Type B pancreatic cell (in vitro differentiated cells): ENCODE results near the gene APPL2. TPM values are rescaled to one million over a fixed set of nuclear protein-coding genes. Genes with fewer than 3 reads are reported as not detected.
"Not testable (repeated sequence)": the region's sequence is repeated elsewhere in the genome, so short reads cannot be mapped to it uniquely, and the experiment has no call there.

Experiments
- DNase-seq: peaks from one replicate; pipeline ENCODE4 v3.0.0; 2021; ENCODE audit warnings: mixed read lengths; ENCODE audit not compliant: unreplicated experiment; ENCODE audit errors: extremely low spot score
- H3K27ac Mint-ChIP-seq: 2 replicates; pipeline ENCODE4 v1.8.0; 2021; ENCODE audit warnings: mild to moderate bottlenecking, mixed read lengths
- H3K27me3 Mint-ChIP-seq: 2 replicates; pipeline ENCODE4 v1.8.0; 2021; ENCODE audit warnings: mixed read lengths
- H3K36me3 Mint-ChIP-seq: 2 replicates; pipeline ENCODE4 v1.8.0; 2021; ENCODE audit warnings: mixed read lengths
- H3K4me1 Mint-ChIP-seq: one replicate; pipeline ENCODE4 v1.8.0; 2021; ENCODE audit warnings: mixed read lengths; ENCODE audit not compliant: unreplicated experiment
- H3K4me3 Mint-ChIP-seq: 2 replicates; pipeline ENCODE4 v1.8.0; 2021; ENCODE audit warnings: mild to moderate bottlenecking, mixed read lengths
- H3K9me3 Mint-ChIP-seq: 2 replicates; pipeline ENCODE4 v1.8.0; 2021; ENCODE audit warnings: mixed read lengths
- total RNA-seq: library from RNA; stranded (reverse); gene quantifications from 2 replicates; pipeline ENCODE4 v1.2.1, GENCODE V29; 2021; ENCODE audit warnings: low replicate concordance
- TF ChIP-seq, protein P1 (sequence below): fragments of 200-600 bp; sonication (generic); conservative IDR thresholded peaks from 2 replicates; pipeline ENCODE4 v1.5.0; 2021; ENCODE audit warnings: antibody characterized with exemption, mild to moderate bottlenecking

The APPL2 gene
- total RNA-seq, 1 donor from 2014 or later, result 46.1 TPM

DNA sequence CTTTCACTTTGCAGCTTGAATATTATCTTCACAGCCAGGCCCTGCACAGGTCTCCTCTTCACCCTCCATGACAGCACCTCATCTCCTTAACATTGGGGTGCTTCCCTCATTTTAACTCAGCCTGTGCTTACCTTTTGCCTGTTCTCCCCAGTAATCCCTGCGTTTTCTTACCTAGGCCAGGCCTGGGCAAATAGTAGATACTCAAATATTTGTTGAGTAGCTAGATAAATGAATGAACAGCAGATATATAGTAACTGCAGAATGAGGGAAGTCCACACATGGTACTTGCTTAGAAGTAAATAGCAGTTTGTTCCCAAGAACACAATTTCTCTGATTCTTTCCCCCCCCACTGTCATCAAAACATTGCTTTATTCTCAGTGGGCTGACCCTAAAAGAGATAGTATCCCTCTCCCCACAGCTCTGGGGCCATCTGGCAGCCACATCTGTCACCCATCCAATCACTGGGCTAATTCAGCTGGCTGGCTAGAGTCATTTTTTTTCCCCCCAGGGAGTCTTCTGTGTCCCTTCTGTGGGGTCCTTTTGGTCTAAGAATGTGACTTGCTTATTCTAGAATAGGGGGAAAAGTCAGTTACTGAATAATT lies 43.2 kb downstream of the APPL2 start:
- Mint-ChIP-seq H3K27me3 (no peaks in the 10 kb centered on the region), H3K36me3 (peaks cover 56% of the 10 kb centered on the region), H3K9me3 (no peaks in the 10 kb centered on the region), H3K4me1 (no peaks in the 10 kb centered on the region), H3K4me3 (no peak overlapping the region), H3K27ac (peak overlapping the region; percentile 12)
- TF ChIP-seq, protein P1, sequence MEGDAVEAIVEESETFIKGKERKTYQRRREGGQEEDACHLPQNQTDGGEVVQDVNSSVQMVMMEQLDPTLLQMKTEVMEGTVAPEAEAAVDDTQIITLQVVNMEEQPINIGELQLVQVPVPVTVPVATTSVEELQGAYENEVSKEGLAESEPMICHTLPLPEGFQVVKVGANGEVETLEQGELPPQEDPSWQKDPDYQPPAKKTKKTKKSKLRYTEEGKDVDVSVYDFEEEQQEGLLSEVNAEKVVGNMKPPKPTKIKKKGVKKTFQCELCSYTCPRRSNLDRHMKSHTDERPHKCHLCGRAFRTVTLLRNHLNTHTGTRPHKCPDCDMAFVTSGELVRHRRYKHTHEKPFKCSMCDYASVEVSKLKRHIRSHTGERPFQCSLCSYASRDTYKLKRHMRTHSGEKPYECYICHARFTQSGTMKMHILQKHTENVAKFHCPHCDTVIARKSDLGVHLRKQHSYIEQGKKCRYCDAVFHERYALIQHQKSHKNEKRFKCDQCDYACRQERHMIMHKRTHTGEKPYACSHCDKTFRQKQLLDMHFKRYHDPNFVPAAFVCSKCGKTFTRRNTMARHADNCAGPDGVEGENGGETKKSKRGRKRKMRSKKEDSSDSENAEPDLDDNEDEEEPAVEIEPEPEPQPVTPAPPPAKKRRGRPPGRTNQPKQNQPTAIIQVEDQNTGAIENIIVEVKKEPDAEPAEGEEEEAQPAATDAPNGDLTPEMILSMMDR, result no peak
- no peak for DNase-seq

DNA sequence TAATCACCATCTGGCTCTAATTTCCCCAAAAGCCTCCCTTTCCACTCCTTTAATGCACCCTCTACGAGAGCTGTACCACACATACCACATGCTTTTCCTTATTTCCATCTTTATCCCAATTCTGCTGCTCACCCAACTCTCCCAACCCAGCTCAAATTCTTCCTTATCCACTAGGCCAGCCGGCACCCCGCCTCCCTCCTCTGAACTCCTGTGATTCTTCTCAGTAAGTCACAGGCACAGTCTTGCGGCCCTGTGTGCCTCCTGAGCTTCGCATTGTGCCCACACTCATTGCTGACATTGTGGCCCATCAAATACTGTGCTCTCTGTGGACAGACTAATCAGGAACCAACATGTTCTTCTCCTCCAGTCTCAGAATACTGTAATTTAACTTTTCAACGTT lies 45.4 kb downstream of the APPL2 start:
- Mint-ChIP-seq H3K9me3 (peaks cover 5% of the 10 kb centered on the region), H3K27ac (peak overlapping the region; percentile 32), H3K36me3 (peaks cover 68% of the 10 kb centered on the region)

DNA sequence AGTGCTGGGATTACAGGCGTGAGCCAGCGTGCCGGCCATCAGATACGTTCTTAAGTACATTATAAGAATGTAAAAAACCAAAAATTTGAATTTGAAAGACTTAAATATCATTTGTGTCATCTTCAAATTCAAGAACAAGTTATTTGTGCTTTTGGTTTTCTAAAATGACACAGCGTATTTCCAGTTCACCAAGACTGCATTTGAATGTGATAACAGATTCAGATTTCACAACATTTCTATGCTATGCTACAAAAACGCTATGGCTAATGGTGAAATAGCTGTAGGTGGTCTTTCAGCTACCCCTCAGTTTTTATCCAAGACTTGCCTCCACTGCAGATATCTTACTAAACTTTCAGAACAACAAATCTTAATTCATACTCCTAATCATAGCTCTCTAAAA lies 46.7 kb downstream of the APPL2 start:
- no peak for DNase-seq
- H3K36me3 Mint-ChIP-seq, result peaks cover 76% of the 10 kb centered on the region
- H3K27ac Mint-ChIP-seq, result no peak overlapping the region
- H3K9me3 Mint-ChIP-seq, result peaks cover 5% of the 10 kb centered on the region
- no peaks in the 10 kb centered on the region for H3K4me1 Mint-ChIP-seq
- TF ChIP-seq, protein P1, result no peak
- H3K4me3 Mint-ChIP-seq, result no peak overlapping the region
- no peaks in the 10 kb centered on the region for H3K27me3 Mint-ChIP-seq

More for the DNA sequence above, 45.4 kb downstream of the APPL2 start:
- no peak for DNase-seq
- Mint-ChIP-seq H3K4me3 (no peak overlapping the region), H3K4me1 (no peaks in the 10 kb centered on the region), H3K27me3 (no peaks in the 10 kb centered on the region)
- TF ChIP-seq, protein P1, result no peak

DNA sequence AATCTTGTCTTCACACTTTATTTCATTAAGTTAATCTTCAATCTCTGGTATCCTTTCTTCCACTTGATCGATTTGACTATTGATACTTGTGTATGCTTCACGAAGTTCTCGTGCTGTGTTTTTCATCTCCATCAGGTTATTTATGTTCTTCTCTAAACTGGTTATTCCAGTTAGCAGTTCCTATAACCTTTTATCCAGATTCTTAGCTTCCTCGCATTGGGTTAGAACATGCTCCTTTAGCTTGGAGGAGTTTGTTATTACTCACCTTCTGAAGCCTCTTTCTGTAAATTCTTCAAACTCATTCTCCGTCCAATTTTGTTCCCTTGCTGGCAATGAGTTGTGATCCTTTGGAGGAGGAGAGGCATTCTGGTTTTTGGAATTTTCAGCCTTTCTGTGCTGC lies 52.0 kb downstream of the APPL2 start:
- Mint-ChIP-seq H3K9me3 (peaks cover 16% of the 10 kb centered on the region), H3K36me3 (peaks cover 79% of the 10 kb centered on the region), H3K27ac (peak overlapping the region; percentile 37)
- H3K4me3 Mint-ChIP-seq, DNase-seq, H3K4me1 Mint-ChIP-seq, H3K27me3 Mint-ChIP-seq: not testable (repeated sequence)

DNA sequence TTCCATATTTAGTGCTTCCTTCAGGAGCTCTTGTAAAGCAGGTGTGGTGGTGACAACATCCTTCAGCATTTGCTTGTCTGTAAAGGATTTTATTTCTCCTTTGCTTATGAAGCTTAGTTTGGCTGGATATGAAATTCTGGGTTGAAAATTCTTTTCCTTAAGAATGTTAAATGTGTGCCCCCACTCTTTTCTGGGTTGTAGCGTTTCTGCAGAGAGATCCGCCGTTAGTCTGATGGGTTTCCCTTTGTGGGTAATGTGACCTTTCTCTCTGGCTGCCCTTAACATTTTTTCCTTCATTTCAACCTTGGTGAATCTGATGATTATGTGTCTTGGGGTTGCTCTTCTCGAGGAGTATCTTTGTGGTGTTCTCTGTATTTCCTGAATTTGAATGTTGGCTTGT lies 52.6 kb downstream of the APPL2 start:
- not testable (repeated sequence) for H3K4me1 Mint-ChIP-seq, H3K4me3 Mint-ChIP-seq, H3K27ac Mint-ChIP-seq, DNase-seq, H3K27me3 Mint-ChIP-seq
- Mint-ChIP-seq H3K36me3 (peaks cover 76% of the 10 kb centered on the region), H3K9me3 (peaks cover 16% of the 10 kb centered on the region)

DNA sequence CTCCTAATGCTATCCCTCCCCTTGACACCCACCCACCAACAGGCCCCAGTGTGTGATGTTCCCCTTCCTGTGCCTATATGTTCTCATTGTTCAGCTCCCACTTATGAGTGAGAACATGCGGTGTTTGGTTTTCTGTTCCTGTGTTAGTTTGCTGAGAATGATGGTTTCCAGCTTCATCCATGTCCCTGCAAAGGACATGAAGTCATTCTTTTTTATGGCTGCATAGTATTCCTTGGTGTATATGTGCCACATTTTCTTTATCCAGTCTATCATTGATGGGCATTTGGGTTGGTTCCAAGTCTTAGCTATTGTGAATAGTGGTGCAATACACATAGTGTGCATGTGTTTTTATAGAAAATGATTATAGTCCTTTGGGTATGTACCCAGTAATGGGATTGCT lies 56.9 kb downstream of the APPL2 start:
- Mint-ChIP-seq H3K36me3 (peaks cover 61% of the 10 kb centered on the region), H3K9me3 (peaks cover 12% of the 10 kb centered on the region)
- H3K27me3 Mint-ChIP-seq, H3K4me3 Mint-ChIP-seq, DNase-seq, H3K4me1 Mint-ChIP-seq, H3K27ac Mint-ChIP-seq: not testable (repeated sequence)

DNA sequence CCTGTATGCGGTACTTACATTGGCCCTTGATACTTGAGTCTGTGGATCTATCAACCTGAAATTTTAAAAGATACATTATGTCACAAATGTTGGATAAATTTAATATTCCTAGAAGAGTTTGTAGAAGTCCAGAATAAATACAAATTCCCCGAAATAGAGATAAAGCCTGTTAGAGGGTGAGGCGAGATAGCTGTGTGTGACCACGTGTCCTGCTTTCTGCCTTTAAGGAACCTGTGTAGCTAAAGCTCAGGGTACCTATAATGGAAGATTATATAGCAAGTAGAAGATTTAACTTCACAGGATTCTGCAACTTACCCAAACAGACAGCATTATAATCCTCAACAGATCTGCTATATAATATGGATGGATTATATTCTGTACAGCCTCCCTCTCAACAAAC lies 58.8 kb downstream of the APPL2 start:
- no peaks in the 10 kb centered on the region for H3K27me3 Mint-ChIP-seq
- H3K9me3 Mint-ChIP-seq, result peaks cover 5% of the 10 kb centered on the region
- DNase-seq, result no peak
- H3K4me1 Mint-ChIP-seq, result no peaks in the 10 kb centered on the region
- H3K27ac Mint-ChIP-seq, result no peak overlapping the region
- no peak overlapping the region for H3K4me3 Mint-ChIP-seq
- H3K36me3 Mint-ChIP-seq, result peaks cover 48% of the 10 kb centered on the region
- TF ChIP-seq, protein P1, result no peak
